Left lung (tissue), 10 donors: ENCODE measurements around the gene ARL6. TPM values are rescaled to one million over a fixed set of nuclear protein-coding genes. Genes with fewer than 3 reads are reported as not detected.

ENCODE experiments used
- ATAC-seq: fragments of 200-7000 bp; cut with Tn5 transposase; one replicate; pipeline ENCODE4 v1.9.1; 2020; ENCODE audit warnings: moderate library complexity
- DNase-seq, 4 donors: peaks; one replicate each; pipeline ENCODE4 v3.0.0-alpha.2; 2013 to 2020
- H3K27ac ChIP-seq, 2 donors: fragments of 200-600 bp; sonication (generic) in 1 of 2; one replicate each; pipeline versions ENCODE4 v1.5.0 to v1.8.0; 2020 to 2021
- H3K27me3 ChIP-seq, 2 donors: fragments of 200-600 bp; sonication (generic) in 1 of 2; one replicate each; pipeline versions ENCODE4 v1.5.0 to v1.8.0; 2020 to 2021
- H3K36me3 ChIP-seq, 2 donors: fragments of 200-600 bp; sonication (generic) in 1 of 2; one replicate each; pipeline versions ENCODE4 v1.5.0 to v1.8.0; 2020 to 2021
- H3K4me1 ChIP-seq, 2 donors: fragments of 200-600 bp; one replicate each; pipeline ENCODE4 v1.8.0; 2021
- H3K4me3 ChIP-seq, 2 donors: fragments of 200-600 bp; sonication (generic) in 1 of 2; one replicate each; pipeline versions ENCODE4 v1.5.0 to v1.8.0; 2020 to 2021; ENCODE audit warnings: mild to moderate bottlenecking in 1 of 2
- H3K9me3 ChIP-seq, 2 donors: fragments of 200-600 bp; sonication (generic) in 1 of 2; one replicate each; pipeline versions ENCODE4 v1.5.0 to v1.8.0; 2020 to 2021
- intact Hi-C, 2 donors: fragments of 100-400 bp; cut with DNase I; formaldehyde crosslinking; loops; one replicate each; pipeline versions ENCODE4 v1.11.2 to v1.14.2; 2022
- polyA plus RNA-seq, 6 donors: library from polyadenylated mRNA; unstranded; fragments of 120-200 nt; gene quantifications; one replicate each; pipeline ENCODE4 v1.2.1, GENCODE V29; 2013; ENCODE audit not compliant: insufficient read length in 6 of 6
- total RNA-seq, 2 donors: library from RNA; stranded (reverse); fragmentation: NEBNext Ultra II Directional; extraction: Animal tissue kit (Norgen Biotek cat#: 25700); gene quantifications; one replicate each; pipeline ENCODE4 v1.2.1, GENCODE V29; 2021
- TF ChIP-seq, protein P1 (sequence below), 2 donors: fragments of 200-600 bp; sonication (generic) in 1 of 2; IDR thresholded peaks; one replicate each; pipeline versions ENCODE4 v1.5.0 to v1.8.0; 2021; ENCODE audit warnings: antibody characterized with exemption in 2 of 2
- donor health status: DM: no; HTN: yes; CAD: no.
- donor health status: DM: no; HTN: no; CAD: no.

Gene ARL6
- total and polyA plus RNA-seq, 8 donors = 9.9 to 27.1 (median 20.3) TPM

DNA sequence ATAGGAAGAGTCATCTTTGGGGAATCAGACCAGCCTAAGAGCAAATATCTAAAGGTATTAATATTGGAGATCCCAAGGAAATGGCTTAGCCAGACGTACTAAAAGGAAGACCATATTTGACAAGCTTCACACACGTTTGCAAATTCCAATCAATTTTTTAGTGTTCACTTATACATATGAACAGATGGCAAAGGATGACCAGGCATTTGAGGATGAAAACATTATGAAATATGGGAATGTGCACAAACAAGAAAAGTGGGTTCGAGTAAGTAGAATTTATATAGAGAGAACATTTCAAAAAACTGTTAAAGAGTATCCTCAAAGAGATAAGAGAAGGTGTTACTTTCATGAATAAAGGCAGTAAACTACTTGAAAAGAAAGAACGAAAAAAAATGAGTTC, 31.4 kb downstream of the ARL6 start:
- TF ChIP-seq, protein P1, sequence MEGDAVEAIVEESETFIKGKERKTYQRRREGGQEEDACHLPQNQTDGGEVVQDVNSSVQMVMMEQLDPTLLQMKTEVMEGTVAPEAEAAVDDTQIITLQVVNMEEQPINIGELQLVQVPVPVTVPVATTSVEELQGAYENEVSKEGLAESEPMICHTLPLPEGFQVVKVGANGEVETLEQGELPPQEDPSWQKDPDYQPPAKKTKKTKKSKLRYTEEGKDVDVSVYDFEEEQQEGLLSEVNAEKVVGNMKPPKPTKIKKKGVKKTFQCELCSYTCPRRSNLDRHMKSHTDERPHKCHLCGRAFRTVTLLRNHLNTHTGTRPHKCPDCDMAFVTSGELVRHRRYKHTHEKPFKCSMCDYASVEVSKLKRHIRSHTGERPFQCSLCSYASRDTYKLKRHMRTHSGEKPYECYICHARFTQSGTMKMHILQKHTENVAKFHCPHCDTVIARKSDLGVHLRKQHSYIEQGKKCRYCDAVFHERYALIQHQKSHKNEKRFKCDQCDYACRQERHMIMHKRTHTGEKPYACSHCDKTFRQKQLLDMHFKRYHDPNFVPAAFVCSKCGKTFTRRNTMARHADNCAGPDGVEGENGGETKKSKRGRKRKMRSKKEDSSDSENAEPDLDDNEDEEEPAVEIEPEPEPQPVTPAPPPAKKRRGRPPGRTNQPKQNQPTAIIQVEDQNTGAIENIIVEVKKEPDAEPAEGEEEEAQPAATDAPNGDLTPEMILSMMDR (IDR thresholded peaks at IDR 0.05) = no peak
- no peaks in the 10 kb centered on the region for H3K36me3 ChIP-seq
- H3K27me3 ChIP-seq = no peaks in the 10 kb centered on the region
- H3K4me1 ChIP-seq = no peaks in the 10 kb centered on the region
- H3K27ac ChIP-seq = no peak overlapping the region
- DNase-seq = no peak
- H3K9me3 ChIP-seq = no peaks in the 10 kb centered on the region
- intact Hi-C loops = loop anchor here in 1 of 2 donors (5.0 kb wide), 1 partner anchor 226 kb away; no protein-coding TSS in a partner anchor
- H3K4me3 ChIP-seq = no peak overlapping the region
- no peak for ATAC-seq

DNA sequence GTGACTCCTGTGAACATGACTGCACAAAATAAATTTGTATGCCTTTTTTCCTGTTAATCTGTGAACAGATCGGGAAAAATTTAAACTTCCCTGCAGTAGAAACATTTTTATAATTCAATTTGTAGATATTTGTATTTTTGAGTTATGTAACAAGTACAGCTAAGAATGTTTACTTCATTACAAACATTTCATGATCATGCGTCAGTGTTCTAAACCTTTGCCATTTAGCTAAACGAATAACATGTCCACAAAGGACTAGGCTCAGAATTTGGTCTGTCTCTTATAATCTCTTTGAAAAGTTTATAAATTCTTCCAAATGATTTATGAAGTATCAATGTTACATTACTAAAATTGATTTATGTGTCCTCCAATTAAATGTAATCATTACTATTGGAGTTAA, 39.9 kb downstream of the ARL6 start:
- no peak overlapping the region for H3K27ac ChIP-seq
- no peaks in the 10 kb centered on the region for H3K9me3 ChIP-seq
- DNase-seq (no peak), ATAC-seq (no peak)
- TF ChIP-seq, protein P1 (IDR thresholded peaks at IDR 0.05) = no peak
- no peaks in the 10 kb centered on the region for H3K4me1 ChIP-seq
- no peak overlapping the region for H3K4me3 ChIP-seq
- H3K27me3 ChIP-seq = no peaks in the 10 kb centered on the region
- intact Hi-C loops = no loop called here
- no peaks in the 10 kb centered on the region for H3K36me3 ChIP-seq

DNA sequence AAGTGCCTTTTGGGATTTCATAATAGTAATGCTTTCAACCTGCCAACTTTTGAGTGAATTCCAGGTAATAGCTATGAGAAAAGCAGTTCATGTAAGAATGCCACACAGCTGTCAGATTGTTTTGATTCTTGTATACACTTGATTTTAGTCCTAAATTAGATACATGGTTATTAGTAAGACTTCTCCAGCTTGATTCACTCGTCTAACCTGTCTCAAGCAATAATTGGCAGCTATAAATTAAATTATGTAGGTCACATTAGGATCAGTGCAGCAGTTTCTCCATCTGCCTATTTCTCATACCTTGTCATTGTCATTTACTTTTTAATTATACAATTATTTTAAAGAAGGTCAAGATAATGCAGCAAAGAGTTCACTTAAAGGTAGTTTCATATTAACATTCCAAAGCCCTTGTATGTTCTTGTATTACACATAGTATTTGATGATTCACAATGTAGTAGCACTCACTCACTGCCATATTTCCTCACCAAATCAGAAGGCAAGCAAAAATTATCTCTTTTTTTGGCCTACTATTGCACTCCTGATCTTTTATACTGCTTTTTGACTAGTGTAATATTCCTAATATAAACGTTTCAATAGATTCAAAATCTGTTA, 46.3 kb downstream of the ARL6 start:
- Histone ChIP-seq H3K27me3 (no peaks in the 10 kb centered on the region), H3K4me3 (no peak overlapping the region), H3K36me3 (no peaks in the 10 kb centered on the region), H3K4me1 (no peaks in the 10 kb centered on the region), H3K9me3 (no peaks in the 10 kb centered on the region), H3K27ac (no peak overlapping the region)
- TF ChIP-seq, protein P1 (IDR thresholded peaks at IDR 0.05) = no peak
- ATAC-seq (no peak), DNase-seq (no peak)
- intact Hi-C loops = no loop called here

GRCh38 chr3:97815149-97815917, 50.8 kb downstream of the ARL6 start:
- intact Hi-C loops = no loop called here
- DNase-seq (peak in 1 of 4 donors; percentile 36), ATAC-seq (peak; percentile 60)
- Histone ChIP-seq H3K36me3 (no peaks in the 10 kb centered on the region), H3K27ac (no peak overlapping the region), H3K4me3 (no peak overlapping the region), H3K4me1 (no peaks in the 10 kb centered on the region), H3K27me3 (peaks cover 0 to 15% of the 10 kb centered on the region in 2 donors), H3K9me3 (no peaks in the 10 kb centered on the region)
- TF ChIP-seq, protein P1 (IDR thresholded peaks at IDR 0.05) = no peak

DNA sequence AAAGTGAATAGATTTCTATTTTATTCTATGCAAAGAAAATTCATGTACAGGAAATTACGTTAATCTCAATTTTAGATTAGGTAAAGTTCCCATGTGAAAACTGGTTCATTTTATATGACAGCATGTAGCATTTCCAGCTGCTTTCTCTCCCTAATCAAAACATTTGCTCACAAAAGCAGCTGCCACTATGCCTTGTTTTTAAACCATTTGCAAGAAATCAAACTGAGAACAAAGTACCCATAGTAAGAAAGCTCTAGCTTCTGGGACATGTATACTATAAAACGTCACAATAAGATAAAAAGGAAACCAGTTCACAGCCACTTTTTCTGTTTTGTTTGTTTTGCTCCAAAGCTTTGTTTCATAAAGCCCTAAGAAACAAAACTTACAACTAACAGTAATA, 52.3 kb downstream of the ARL6 start:
- Histone ChIP-seq H3K9me3 (no peaks in the 10 kb centered on the region), H3K36me3 (no peaks in the 10 kb centered on the region), H3K4me3 (no peak overlapping the region), H3K27ac (no peak overlapping the region), H3K4me1 (peaks cover 0 to 4% of the 10 kb centered on the region in 2 donors), H3K27me3 (peaks cover 0 to 28% of the 10 kb centered on the region in 2 donors)
- intact Hi-C loops = no loop called here
- DNase-seq = peak in 1 of 4 donors; percentile 54
- TF ChIP-seq, protein P1 (IDR thresholded peaks at IDR 0.05) = no peak
- ATAC-seq = no peak
